Mucosa of descending colon (tissue), 3 donors: Measurements from ENCODE around the gene APOM. TPM values are rescaled to one million over a fixed set of nuclear protein-coding genes. Genes with fewer than 3 reads are reported as not detected.
A peak's percentile ranks its signal among the peaks of the same experiment; 100 is the strongest.

Experiments
- ATAC-seq: fragments of 200-7000 bp; cut with Tn5 transposase; one replicate; pipeline ENCODE4 v1.9.1; 2020; ENCODE audit warnings: mild to moderate bottlenecking, moderate library complexity
- DNase-seq, 3 donors: peaks; one replicate each; pipeline ENCODE4 v3.0.0-alpha.2; 2020
- H3K36me3 ChIP-seq: fragments of 200-600 bp; one replicate; pipeline ENCODE4 v1.8.0; 2021; ENCODE audit warnings: low read depth, mild to moderate bottlenecking
- H3K4me1 ChIP-seq: fragments of 200-600 bp; one replicate; pipeline ENCODE4 v1.8.0; 2021; ENCODE audit warnings: low read depth, mild to moderate bottlenecking
- H3K4me3 ChIP-seq: fragments of 200-600 bp; one replicate; pipeline ENCODE4 v1.8.0; 2021; ENCODE audit warnings: mild to moderate bottlenecking
- H3K9me3 ChIP-seq: fragments of 200-600 bp; one replicate; pipeline ENCODE4 v1.8.0; 2021; ENCODE audit warnings: mild to moderate bottlenecking
- CTCF ChIP-seq: fragments of 200-600 bp; IDR thresholded peaks from one replicate; pipeline ENCODE4 v1.8.0; 2022; ENCODE audit warnings: antibody characterized with exemption, mild to moderate bottlenecking
- intact Hi-C, 2 donors: fragments of 100-400 bp; cut with DNase I in 1 of 2; cut with micrococcal nuclease in 1 of 2; formaldehyde crosslinking; loops; one replicate each; pipeline versions ENCODE4 v1.11.0 to v1.11.1; 2022; cut with DNase I, micrococcal nuclease
- total RNA-seq, 3 donors: library from RNA; stranded (reverse); fragmentation: NEBNext Ultra II Directional in 2 of 3; extraction: Animal tissue kit (Norgen Biotek cat#: 25700) in 2 of 3; gene quantifications; one replicate each; pipeline versions ENCODE4 v1.2.1 to v1.2.4, GENCODE V29; 2021 to 2023
- donor health status: DM: no; HTN: no; CAD: no; lungs with moderate emphysema.
- donor health status: DM: no; HTN: no; CAD: no.
- donor health status: DM: no; HTN: yes; CAD: no.

APOM gene
- total RNA-seq, 3 donors from 2014 or later, result 2.2 to 2.7 (median 2.4) TPM

- DNase-seq, result no peak
- no peaks in the 10 kb centered on the region for H3K4me1 ChIP-seq
- H3K9me3 ChIP-seq, result no peaks in the 10 kb centered on the region
- no peak for TF ChIP-seq CTCF
- no peak overlapping the region for H3K4me3 ChIP-seq
- intact Hi-C loops, result no loop called here
- no peak for ATAC-seq
- H3K36me3 ChIP-seq, result peaks cover 41% of the 10 kb centered on the region
Measured at GRCh38 chr6:31643818-31644454, 11.8 kb upstream of the APOM start.

- no peak overlapping the region for H3K4me3 ChIP-seq
- no peaks in the 10 kb centered on the region for H3K9me3 ChIP-seq
- intact Hi-C loops, result no loop called here
- DNase-seq (no peak), ATAC-seq (no peak)
- no peaks in the 10 kb centered on the region for H3K4me1 ChIP-seq
- no peak for TF ChIP-seq CTCF
- peaks cover 41% of the 10 kb centered on the region for H3K36me3 ChIP-seq
Measured at GRCh38 chr6:31645325-31645724, 10.4 kb upstream of the APOM start.

DNA sequence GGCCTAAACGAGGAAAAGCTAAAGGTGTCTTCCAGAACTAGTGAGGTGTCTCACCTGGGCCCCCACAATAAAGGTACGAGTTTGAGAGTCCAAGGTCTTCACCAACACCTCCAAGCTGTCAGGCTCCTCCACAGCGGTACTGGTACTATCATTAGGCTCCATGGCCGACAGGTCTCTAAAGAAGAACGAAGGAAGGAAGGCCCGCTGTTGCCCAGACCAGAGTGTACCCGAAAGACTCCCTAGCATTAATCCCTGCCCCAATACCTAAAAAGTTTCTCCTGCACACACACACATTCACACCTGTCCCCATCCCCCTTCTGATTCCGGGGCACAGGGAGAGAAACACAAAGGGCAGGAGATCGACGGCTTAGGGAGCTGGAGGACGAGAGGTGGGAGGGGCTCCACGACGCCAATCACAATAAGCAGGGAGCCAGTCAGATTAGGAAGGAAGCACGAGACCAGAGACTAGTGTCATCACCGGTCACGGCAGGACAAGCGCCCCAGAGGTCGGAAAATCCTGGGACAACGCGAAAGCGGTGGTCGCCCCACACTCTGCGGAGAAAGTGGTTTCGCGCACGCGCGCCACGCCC lies 4.0 kb upstream of the APOM start:
- H3K4me3 ChIP-seq, result peak overlapping the region; percentile 60
- peak in 1 of 3 donors; percentile 83 for DNase-seq
- peaks cover 27% of the 10 kb centered on the region for H3K4me1 ChIP-seq

DNA sequence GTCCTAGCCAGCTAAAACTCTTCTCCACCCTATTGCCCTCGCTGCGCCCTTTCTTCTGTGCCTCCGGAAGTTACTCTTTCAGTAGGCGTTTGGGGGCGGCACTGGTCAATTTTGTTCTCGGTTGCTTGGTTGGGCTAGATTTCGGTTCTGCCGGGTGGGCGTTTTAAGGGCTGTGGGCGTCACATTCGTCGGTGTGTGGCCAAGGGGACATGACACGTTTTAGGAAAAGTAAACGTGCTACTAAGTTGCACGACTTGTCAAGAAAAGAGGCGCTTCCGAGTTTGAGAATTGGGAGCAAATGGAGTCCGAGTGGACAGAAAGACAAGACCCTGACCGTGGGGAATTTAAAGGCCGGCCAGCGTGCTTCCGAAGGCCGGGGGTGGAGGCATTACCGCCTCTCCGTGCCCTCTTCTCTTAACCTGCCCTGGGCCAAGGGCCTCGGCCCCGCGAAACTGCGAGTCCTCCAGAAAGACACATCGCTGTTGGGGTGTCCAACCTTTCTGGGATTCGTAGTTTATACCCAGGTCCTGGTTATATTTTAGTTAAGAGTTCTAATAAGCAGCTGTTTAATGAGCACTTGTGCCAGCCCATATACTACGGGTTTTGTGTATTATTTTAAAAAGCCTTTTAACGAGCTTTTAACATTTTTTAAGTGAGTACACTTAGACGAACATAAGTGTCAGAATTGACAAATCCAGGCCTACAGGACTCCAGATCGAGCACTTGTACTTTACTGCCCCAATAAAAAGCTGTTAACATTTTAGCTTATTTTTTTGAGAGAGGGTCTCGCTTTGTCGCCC lies 2.6 kb upstream of the APOM start:
- ATAC-seq (peak; percentile 77), DNase-seq (peak in 2 of 3 donors; percentile 87 to 88)
- intact Hi-C loops, result no loop called here
- Histone ChIP-seq H3K9me3 (no peaks in the 10 kb centered on the region), H3K4me1 (peaks cover 27% of the 10 kb centered on the region), H3K36me3 (peaks cover 7% of the 10 kb centered on the region), H3K4me3 (peak overlapping the region; percentile 60)
- no peak for TF ChIP-seq CTCF

More for the DNA sequence above, 4.0 kb upstream of the APOM start:
- H3K9me3 ChIP-seq, result no peaks in the 10 kb centered on the region
- H3K36me3 ChIP-seq, result peaks cover 17% of the 10 kb centered on the region
- no peak for TF ChIP-seq CTCF
- ATAC-seq, result peak; percentile 78
- intact Hi-C loops, result no loop called here

DNA sequence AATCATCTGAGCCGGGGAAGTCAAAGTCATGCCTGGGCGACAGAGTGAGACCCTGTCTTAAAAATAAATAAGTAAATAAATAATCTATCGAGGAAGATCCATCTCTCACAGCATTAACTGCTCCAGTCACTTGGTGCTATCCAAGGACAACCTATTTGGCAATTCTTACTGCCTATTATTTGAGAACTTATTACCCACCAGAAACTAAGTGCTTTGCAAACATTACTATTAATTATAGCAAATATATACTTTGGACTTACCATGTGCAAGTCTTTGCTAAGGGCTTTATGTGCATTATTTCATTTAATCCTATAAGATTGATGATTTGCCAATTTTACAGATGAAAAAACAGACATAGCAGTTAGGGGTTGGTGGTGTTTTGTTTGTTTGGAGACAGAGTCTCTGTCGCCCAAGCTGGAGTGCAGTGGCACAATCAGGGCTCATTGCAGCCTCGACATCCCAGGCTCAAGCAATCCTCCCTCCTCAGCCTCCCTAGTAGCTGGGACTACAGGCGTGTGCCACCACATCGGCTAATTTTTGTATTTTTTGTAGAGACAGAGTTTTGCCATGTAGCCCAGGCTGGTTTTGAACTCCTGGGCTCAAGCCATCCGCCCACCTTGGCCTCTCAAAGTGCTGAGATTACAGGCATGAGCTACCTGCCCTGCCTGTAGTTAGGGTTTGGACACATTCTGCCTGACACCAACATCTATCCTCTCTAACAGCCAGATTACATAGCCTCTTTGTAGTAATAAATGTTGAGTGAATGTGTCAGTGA lies 933 bp upstream of the APOM start:
- DNase-seq, result no peak
- intact Hi-C loops, result no loop called here
- no peak for ATAC-seq
- H3K4me1 ChIP-seq, result peaks cover 43% of the 10 kb centered on the region
- H3K9me3 ChIP-seq, result no peaks in the 10 kb centered on the region
- H3K36me3 ChIP-seq, result no peaks in the 10 kb centered on the region
- TF ChIP-seq CTCF, result no peak
- no peak overlapping the region for H3K4me3 ChIP-seq
